Measurements from ENCODE around the gene CELSR2. TPM values are rescaled to one million over a fixed set of nuclear protein-coding genes. Genes with fewer than 3 reads are reported as not detected.

CELSR2 gene
- polyA plus RNA-seq, 3 donors: 0.03 to 0.97 (median 0.04) TPM

GRCh38 chr1:109248444-109248796 lies 919 bp upstream of the CELSR2 start:
- TF ChIP-seq, protein P1, sequence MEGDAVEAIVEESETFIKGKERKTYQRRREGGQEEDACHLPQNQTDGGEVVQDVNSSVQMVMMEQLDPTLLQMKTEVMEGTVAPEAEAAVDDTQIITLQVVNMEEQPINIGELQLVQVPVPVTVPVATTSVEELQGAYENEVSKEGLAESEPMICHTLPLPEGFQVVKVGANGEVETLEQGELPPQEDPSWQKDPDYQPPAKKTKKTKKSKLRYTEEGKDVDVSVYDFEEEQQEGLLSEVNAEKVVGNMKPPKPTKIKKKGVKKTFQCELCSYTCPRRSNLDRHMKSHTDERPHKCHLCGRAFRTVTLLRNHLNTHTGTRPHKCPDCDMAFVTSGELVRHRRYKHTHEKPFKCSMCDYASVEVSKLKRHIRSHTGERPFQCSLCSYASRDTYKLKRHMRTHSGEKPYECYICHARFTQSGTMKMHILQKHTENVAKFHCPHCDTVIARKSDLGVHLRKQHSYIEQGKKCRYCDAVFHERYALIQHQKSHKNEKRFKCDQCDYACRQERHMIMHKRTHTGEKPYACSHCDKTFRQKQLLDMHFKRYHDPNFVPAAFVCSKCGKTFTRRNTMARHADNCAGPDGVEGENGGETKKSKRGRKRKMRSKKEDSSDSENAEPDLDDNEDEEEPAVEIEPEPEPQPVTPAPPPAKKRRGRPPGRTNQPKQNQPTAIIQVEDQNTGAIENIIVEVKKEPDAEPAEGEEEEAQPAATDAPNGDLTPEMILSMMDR (IDR thresholded peaks at IDR 0.05): no peak
- no peak overlapping the region for H3K4me3 Mint-ChIP-seq
- H3K9me3 Mint-ChIP-seq: peaks cover 0 to 9% (median 0%) of the 10 kb centered on the region in 7 donors
- peaks cover 4 to 29% of the 10 kb centered on the region in 2 donors for H3K27me3 ChIP-seq (ENCODE audit: control insufficient read depth in 2 of 2, insufficient read depth in 2 of 2, low read length in 2 of 2)
- peaks cover 8 to 13% of the 10 kb centered on the region in 2 donors for H3K4me1 ChIP-seq (ENCODE audit: control insufficient read depth in 1 of 2, insufficient read depth in 2 of 2, low read length in 2 of 2)
- no peaks in the 10 kb centered on the region for H3K36me3 Mint-ChIP-seq
- H3K36me3 ChIP-seq (replicated peaks in 1 of 2; ENCODE audit: control insufficient read depth in 1 of 2, insufficient read depth in 2 of 2, low read length in 2 of 2): no peaks in the 10 kb centered on the region
- no peak overlapping the region for H3K4me3 ChIP-seq (replicated peaks in 1 of 3; ENCODE audit: low read depth in 2 of 3, low read length in 3 of 3)
- DNase-seq: no peak
- 98% methylated on average over 7 of the region's 7 CpGs for WGBS (ENCODE audit: insufficient coverage)
- no peak overlapping the region for H3K27ac Mint-ChIP-seq
- intact Hi-C loops (cut with micrococcal nuclease): no loop called here
- H3K9ac ChIP-seq (ENCODE audit: insufficient read depth, low read length, poor library complexity, severe bottlenecking): no peak overlapping the region
- H3K4me1 Mint-ChIP-seq: peaks cover 8% of the 10 kb centered on the region
- H4K20me1 ChIP-seq (ENCODE audit: insufficient read depth, low read length): no peaks in the 10 kb centered on the region
- no peaks in the 10 kb centered on the region for H3K9me3 ChIP-seq (replicated peaks in 1 of 2; ENCODE audit: control insufficient read depth in 1 of 2, insufficient read depth in 1 of 2, low read length in 2 of 2)
- H3K4me2 ChIP-seq (replicated peaks; ENCODE audit: extremely low read depth, low read length, poor library complexity, severe bottlenecking): no peak overlapping the region
- no peak overlapping the region for H3K27ac ChIP-seq (ENCODE audit: low read depth in 1 of 2, low read length in 2 of 2)
- H3K27me3 Mint-ChIP-seq (ENCODE audit: low read depth in 3 of 3): peaks cover 24 to 54% (median 42%) of the 10 kb centered on the region in 3 donors
- no peak overlapping the region for H2AFZ ChIP-seq (ENCODE audit: insufficient read depth, low read depth, low read length, poor library complexity, severe bottlenecking)
- H3K79me2 ChIP-seq (ENCODE audit: insufficient read depth, low read length): no peaks in the 10 kb centered on the region

- peak overlapping the region; percentile 43 for H3K9ac ChIP-seq (ENCODE audit: insufficient read depth, low read length, poor library complexity, severe bottlenecking)
- no peak for DNase-seq
- WGBS (ENCODE audit: insufficient coverage): 3% methylated on average over 80 of the region's 80 CpGs
Measured at GRCh38 chr1:109249654-109250401, 489 bp downstream of the CELSR2 start.

More at GRCh38 chr1:109249654-109250401, 489 bp downstream of the CELSR2 start:
- H3K79me2 ChIP-seq (ENCODE audit: insufficient read depth, low read length): no peaks in the 10 kb centered on the region
- H3K4me3 ChIP-seq (replicated peaks in 1 of 3; ENCODE audit: low read depth in 2 of 3, low read length in 3 of 3): peak overlapping the region in 2 of 3 experiments; percentile 10 to 69
- no peak overlapping the region for H3K27ac ChIP-seq (ENCODE audit: low read depth in 1 of 2, low read length in 2 of 2)
- Mint-ChIP-seq H3K36me3 (no peaks in the 10 kb centered on the region), H3K4me1 (peaks cover 8% of the 10 kb centered on the region), H3K4me3 (peak overlapping the region; percentile 75 to 81), H3K27me3 (ENCODE audit: low read depth in 3 of 3) (peaks cover 21 to 48% (median 36%) of the 10 kb centered on the region in 3 donors), H3K27ac (no peak overlapping the region), H3K9me3 (peaks cover 0 to 11% (median 0%) of the 10 kb centered on the region in 7 donors)
- H3K27me3 ChIP-seq (ENCODE audit: control insufficient read depth in 2 of 2, insufficient read depth in 2 of 2, low read length in 2 of 2): peaks cover 4 to 29% of the 10 kb centered on the region in 2 donors
- peaks cover 8 to 13% of the 10 kb centered on the region in 2 donors for H3K4me1 ChIP-seq (ENCODE audit: control insufficient read depth in 1 of 2, insufficient read depth in 2 of 2, low read length in 2 of 2)
- intact Hi-C loops (cut with micrococcal nuclease): no loop called here
- no peaks in the 10 kb centered on the region for H3K36me3 ChIP-seq (replicated peaks in 1 of 2; ENCODE audit: control insufficient read depth in 1 of 2, insufficient read depth in 2 of 2, low read length in 2 of 2)
- no peaks in the 10 kb centered on the region for H4K20me1 ChIP-seq (ENCODE audit: insufficient read depth, low read length)
- peak overlapping the region; percentile 61 for H2AFZ ChIP-seq (ENCODE audit: insufficient read depth, low read depth, low read length, poor library complexity, severe bottlenecking)
- TF ChIP-seq, protein P1 (IDR thresholded peaks at IDR 0.05): no peak
- H3K9me3 ChIP-seq (replicated peaks in 1 of 2; ENCODE audit: control insufficient read depth in 1 of 2, insufficient read depth in 1 of 2, low read length in 2 of 2): no peaks in the 10 kb centered on the region
- H3K4me2 ChIP-seq (replicated peaks; ENCODE audit: extremely low read depth, low read length, poor library complexity, severe bottlenecking): peak overlapping the region; percentile 78

Data from CD14-positive monocyte (primary cell).